Spleen (tissue), 7 donors: Measurements from ENCODE around the gene AKAP6.

Source experiments
- POLR2A ChIP-seq, 3 donors: fragments of 450-650 bp; IDR thresholded peaks; one replicate each; pipeline ENCODE4 v1.5.1; 2017; ENCODE audit warnings: antibody characterized with exemption in 3 of 3, mild to moderate bottlenecking in 1 of 3
- POLR2AphosphoS5 ChIP-seq, 3 donors: sonication (generic); formaldehyde crosslinking; IDR thresholded peaks; one replicate each; pipeline ENCODE4 v1.5.1; 2017; ENCODE audit warnings: antibody characterized with exemption in 3 of 3
- TF ChIP-seq, protein P1 (sequence below), 11 experiments: fragments of 200-600 bp in 7 of 11; fragments of 450-650 bp in 4 of 11; sonication (generic) in 4 of 11; IDR thresholded peaks in 8 of 11; conservative IDR thresholded peaks in 3 of 11; 1 replicate in 7 of 11; 2 replicates in 4 of 11; pipeline versions ENCODE4 v1.4.0 to v1.8.0; 2016 to 2021; ENCODE audit warnings: antibody characterized with exemption in 11 of 11, inconsistent platforms in 4 of 11, mild to moderate bottlenecking in 1 of 11
- donor health status: DM: no; HTN: no; CAD: no; lungs with moderate emphysema.
- donor health status: DM: no; HTN: no; CAD: no.
- donor health status: DM: no; HTN: no; CAD: no.

DNA sequence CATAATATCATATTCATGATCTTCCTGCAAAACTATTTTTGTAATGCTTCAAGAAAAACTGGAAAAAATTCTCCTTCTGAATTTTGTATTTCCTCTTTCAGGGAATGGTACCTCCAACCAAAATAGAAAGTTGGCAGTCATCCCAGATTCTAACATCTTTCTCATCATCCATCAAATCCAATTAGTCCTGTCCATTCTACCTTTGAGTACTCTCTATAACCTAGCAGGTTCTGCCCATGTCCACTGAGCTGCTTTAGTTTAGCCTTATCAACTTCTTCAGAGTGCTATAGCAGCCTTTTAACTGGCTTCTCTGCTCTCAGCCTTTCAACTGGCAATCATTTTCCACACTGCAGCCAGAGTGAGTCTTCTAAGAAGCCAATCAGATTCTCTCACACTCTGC is 236.2 kb downstream of the AKAP6 start:
- TF ChIP-seq, protein P1, sequence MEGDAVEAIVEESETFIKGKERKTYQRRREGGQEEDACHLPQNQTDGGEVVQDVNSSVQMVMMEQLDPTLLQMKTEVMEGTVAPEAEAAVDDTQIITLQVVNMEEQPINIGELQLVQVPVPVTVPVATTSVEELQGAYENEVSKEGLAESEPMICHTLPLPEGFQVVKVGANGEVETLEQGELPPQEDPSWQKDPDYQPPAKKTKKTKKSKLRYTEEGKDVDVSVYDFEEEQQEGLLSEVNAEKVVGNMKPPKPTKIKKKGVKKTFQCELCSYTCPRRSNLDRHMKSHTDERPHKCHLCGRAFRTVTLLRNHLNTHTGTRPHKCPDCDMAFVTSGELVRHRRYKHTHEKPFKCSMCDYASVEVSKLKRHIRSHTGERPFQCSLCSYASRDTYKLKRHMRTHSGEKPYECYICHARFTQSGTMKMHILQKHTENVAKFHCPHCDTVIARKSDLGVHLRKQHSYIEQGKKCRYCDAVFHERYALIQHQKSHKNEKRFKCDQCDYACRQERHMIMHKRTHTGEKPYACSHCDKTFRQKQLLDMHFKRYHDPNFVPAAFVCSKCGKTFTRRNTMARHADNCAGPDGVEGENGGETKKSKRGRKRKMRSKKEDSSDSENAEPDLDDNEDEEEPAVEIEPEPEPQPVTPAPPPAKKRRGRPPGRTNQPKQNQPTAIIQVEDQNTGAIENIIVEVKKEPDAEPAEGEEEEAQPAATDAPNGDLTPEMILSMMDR (IDR thresholded peaks at IDR 0.05 in 8 of 11, conservative IDR thresholded peaks at IDR 0.05 in 3 of 11), result no peak
- no peak for TF ChIP-seq POLR2A (IDR thresholded peaks at IDR 0.05)
- no peak for TF ChIP-seq POLR2AphosphoS5 (IDR thresholded peaks at IDR 0.05)
